SK-N-SH (cell line): ENCODE measurements around the gene ZMYM1. TPM values are rescaled to one million over a fixed set of nuclear protein-coding genes. Genes with fewer than 3 reads are reported as not detected.
A peak's percentile ranks its signal among the peaks of the same experiment; 100 is the strongest.

Experiments
- CTCF ChIA-PET: fragments of 300-600, 350-600 bp; formaldehyde crosslinking; extraction: SDS; loops from one replicate; lab custom pipeline; 2021; lab: Yijun Ruan, JAX
- POLR2A ChIA-PET: fragments of 350-600 bp; sonication (Branson Sonifier 250); formaldehyde crosslinking; extraction: SDS; loops from one replicate; lab custom pipeline; 2020; ENCODE audit warnings: antibody characterized with exemption, inconsistent platforms; lab: Yijun Ruan, JAX
- DNase-seq: peaks from one replicate; pipeline ENCODE4 v3.0.0; 2012
- H2AFZ ChIP-seq: fragments of 200-600 bp; sonication (generic); 2 replicates; pipeline ENCODE4 v1.8.1; 2016; ENCODE audit warnings: antibody characterized with exemption, mild to moderate bottlenecking, low read depth
- H3F3A ChIP-seq: fragments of 200-600 bp; sonication (generic); replicated peaks from 2 replicates; pipeline ENCODE3; 2016; ENCODE audit warnings: antibody characterized with exemption, mild to moderate bottlenecking; ENCODE audit not compliant: insufficient read depth
- H3K27ac ChIP-seq, 2 experiments: fragments of 200-500 bp in 1 of 2; fragments of 200-600 bp in 1 of 2; sonication (Bioruptor generic) in 1 of 2; sonication (generic), shearing (Covaris generic) in 1 of 2; 2 replicates each; pipeline versions ENCODE4 v1.5.1 to v1.6.1; 2014 to 2016; ENCODE audit warnings: low read depth in 2 of 2, inconsistent platforms in 1 of 2, low read length in 1 of 2, mild to moderate bottlenecking in 1 of 2, mixed read lengths in 1 of 2
- H3K27me3 ChIP-seq: fragments of 200-600 bp; sonication (generic), shearing (Covaris generic); 2 replicates; pipeline ENCODE4 v1.6.1; 2016; ENCODE audit warnings: mixed run types; ENCODE audit not compliant: insufficient read depth
- H3K36me3 ChIP-seq, 2 experiments: fragments of 200-500 bp in 1 of 2; fragments of 200-600 bp in 1 of 2; sonication (Bioruptor generic) in 1 of 2; sonication (generic) in 1 of 2; replicated peaks in 1 of 2; 2 replicates each; pipeline versions ENCODE3 to v1.5.1; 2014 to 2016; ENCODE audit warnings: low read length in 1 of 2, mild to moderate bottlenecking in 1 of 2; ENCODE audit not compliant: insufficient read depth in 2 of 2, control insufficient read depth in 1 of 2
- H3K4me1 ChIP-seq, 2 experiments: fragments of 200-500 bp in 1 of 2; fragments of 200-600 bp in 1 of 2; sonication (Bioruptor generic) in 1 of 2; sonication (generic), shearing (Covaris generic) in 1 of 2; 2 replicates each; pipeline versions ENCODE4 v1.5.1 to v1.6.1; 2014 to 2016; ENCODE audit warnings: low read depth in 1 of 2, low read length in 1 of 2, mixed run types in 1 of 2; ENCODE audit not compliant: insufficient read depth in 2 of 2, control insufficient read depth in 1 of 2
- H3K4me2 ChIP-seq: fragments of 200-600 bp; sonication (generic), shearing (Covaris generic); 2 replicates; pipeline ENCODE4 v1.6.1; 2017; ENCODE audit warnings: mixed run types
- H3K4me3 ChIP-seq, 2 experiments: fragments of 200-500 bp in 1 of 2; fragments of 200-600 bp in 1 of 2; sonication (Bioruptor generic) in 1 of 2; sonication (generic), shearing (Covaris generic) in 1 of 2; 2 replicates each; pipeline versions ENCODE4 v1.5.1 to v1.8.1; 2014 to 2016; ENCODE audit warnings: low read depth in 2 of 2, inconsistent platforms in 1 of 2, low read length in 1 of 2, mild to moderate bottlenecking in 1 of 2, mixed read lengths in 1 of 2, moderate library complexity in 1 of 2
- H3K79me2 ChIP-seq: fragments of 200-600 bp; sonication (generic); 2 replicates; pipeline ENCODE4 v1.8.1; 2017; ENCODE audit warnings: mild to moderate bottlenecking; ENCODE audit not compliant: insufficient read depth
- H3K9ac ChIP-seq: fragments of 200-600 bp; sonication (generic); 2 replicates; pipeline ENCODE4 v1.6.1; 2017; ENCODE audit warnings: mixed run types
- H3K9me2 ChIP-seq: fragments of 200-600 bp; sonication (generic); 2 replicates; pipeline ENCODE4 v1.6.1; 2017; ENCODE audit warnings: mixed run types
- H3K9me3 ChIP-seq: fragments of 200-600 bp; sonication (generic); 2 replicates; pipeline ENCODE4 v1.6.1; 2017; ENCODE audit warnings: mixed run types, mild to moderate bottlenecking, moderate library complexity
- H4K20me1 ChIP-seq: fragments of 200-600 bp; sonication (generic); 2 replicates; pipeline ENCODE4 v1.6.1; 2017; ENCODE audit warnings: mild to moderate bottlenecking, mixed run types; ENCODE audit not compliant: insufficient read depth
- FOSL2 ChIP-seq: IDR thresholded peaks from 2 replicates; pipeline ENCODE4 v1.4.0; 2012; ENCODE audit warnings: low read depth, mild to moderate bottlenecking, moderate library complexity, borderline replicate concordance
- JUND ChIP-seq: IDR thresholded peaks from 2 replicates; pipeline ENCODE4 v1.4.0; 2012
- MEF2A ChIP-seq: IDR thresholded peaks from 2 replicates; pipeline ENCODE4 v1.4.0; 2012; ENCODE audit warnings: low read depth, borderline replicate concordance
- NRF1 ChIP-seq: IDR thresholded peaks from 2 replicates; pipeline ENCODE4 v1.6.1; 2012; ENCODE audit warnings: low read depth, mild to moderate bottlenecking, low read length
- RFX5 ChIP-seq: IDR thresholded peaks from 2 replicates; pipeline ENCODE4 v1.6.1; 2012; ENCODE audit warnings: mild to moderate bottlenecking, improper control_type of control experiment, low read length
- RXRA ChIP-seq: IDR thresholded peaks from 2 replicates; pipeline ENCODE4 v1.4.0; 2012; ENCODE audit warnings: low read depth, mild to moderate bottlenecking, borderline replicate concordance
- SIN3A ChIP-seq: IDR thresholded peaks from 2 replicates; pipeline ENCODE4 v1.6.1; 2012; ENCODE audit warnings: low read depth, mild to moderate bottlenecking, low read length, moderate library complexity, borderline replicate concordance
- TCF12 ChIP-seq: IDR thresholded peaks from 2 replicates; pipeline ENCODE4 v1.4.0; 2012
- WGBS: methylation state at CpG from one replicate; pipeline ENCODE4 v1.1.6; 2017; ENCODE audit warnings: low lambda C conversion rate; 5-methylcytosine and 5-hydroxymethylcytosine counted together
- polyA plus RNA-seq, 3 experiments: library from polyadenylated mRNA; depleted of rRNA; stranded (reverse); fragments of >200 nt; gene quantifications; 2 replicates each; pipeline ENCODE4 v1.2.3, GENCODE V29; 2012
- TF ChIP-seq, protein P1 (sequence below): IDR thresholded peaks from 2 replicates; pipeline ENCODE4 v1.4.0; 2012; ENCODE audit warnings: low read depth
- TF ChIP-seq, protein P2 (sequence below): IDR thresholded peaks from 2 replicates; pipeline ENCODE4 v1.4.0; 2012; ENCODE audit warnings: low read depth, borderline replicate concordance
- TF ChIP-seq, protein P3 (sequence below): IDR thresholded peaks from 2 replicates; pipeline ENCODE4 v1.6.1; 2012; ENCODE audit warnings: mild to moderate bottlenecking, low read depth, low read length, moderate library complexity
- TF ChIP-seq, protein P4 (sequence below): fragments of 200-600 bp; sonication (generic); IDR thresholded peaks from 2 replicates; pipeline ENCODE4 v1.6.1; 2017; ENCODE audit warnings: antibody characterized with exemption, mild to moderate bottlenecking, moderate library complexity

Gene ZMYM1
- polyA plus RNA-seq, 1 of the 3 experiments (the other 2 are of a cell fraction): 4.1 TPM

DNA sequence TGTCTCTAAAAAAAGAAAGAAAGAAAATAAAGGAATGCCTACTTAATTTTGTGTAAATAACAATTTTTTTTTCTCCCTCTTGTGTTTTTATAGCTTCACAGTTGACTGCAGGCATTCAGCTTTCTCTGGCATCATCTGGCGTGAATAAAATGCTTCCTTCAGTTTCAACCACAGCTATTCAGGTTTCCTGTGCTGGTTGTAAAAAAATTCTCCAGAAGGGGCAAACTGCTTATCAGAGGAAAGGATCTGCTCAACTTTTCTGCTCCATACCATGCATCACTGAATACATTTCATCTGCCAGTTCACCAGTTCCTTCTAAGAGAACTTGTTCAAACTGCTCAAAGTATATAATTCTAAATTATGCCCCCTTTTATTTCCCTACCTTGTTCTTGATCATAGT lies 18.0 kb downstream of the ZMYM1 start (continued):
- TF ChIP-seq RFX5 (no peak), NRF1 (no peak), FOSL2 (0 out of 2 replicates have a peak, but pooled peaks have one; percentile 3), MEF2A (no peak), SIN3A (no peak), JUND (peak; percentile 46), TCF12 (peak; percentile 85)
- TF ChIP-seq, protein P1, sequence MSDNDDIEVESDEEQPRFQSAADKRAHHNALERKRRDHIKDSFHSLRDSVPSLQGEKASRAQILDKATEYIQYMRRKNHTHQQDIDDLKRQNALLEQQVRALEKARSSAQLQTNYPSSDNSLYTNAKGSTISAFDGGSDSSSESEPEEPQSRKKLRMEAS: no peak
- TF ChIP-seq, protein P2, sequence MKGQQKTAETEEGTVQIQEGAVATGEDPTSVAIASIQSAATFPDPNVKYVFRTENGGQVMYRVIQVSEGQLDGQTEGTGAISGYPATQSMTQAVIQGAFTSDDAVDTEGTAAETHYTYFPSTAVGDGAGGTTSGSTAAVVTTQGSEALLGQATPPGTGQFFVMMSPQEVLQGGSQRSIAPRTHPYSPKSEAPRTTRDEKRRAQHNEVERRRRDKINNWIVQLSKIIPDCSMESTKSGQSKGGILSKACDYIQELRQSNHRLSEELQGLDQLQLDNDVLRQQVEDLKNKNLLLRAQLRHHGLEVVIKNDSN: no peak
- TF ChIP-seq, protein P3, sequence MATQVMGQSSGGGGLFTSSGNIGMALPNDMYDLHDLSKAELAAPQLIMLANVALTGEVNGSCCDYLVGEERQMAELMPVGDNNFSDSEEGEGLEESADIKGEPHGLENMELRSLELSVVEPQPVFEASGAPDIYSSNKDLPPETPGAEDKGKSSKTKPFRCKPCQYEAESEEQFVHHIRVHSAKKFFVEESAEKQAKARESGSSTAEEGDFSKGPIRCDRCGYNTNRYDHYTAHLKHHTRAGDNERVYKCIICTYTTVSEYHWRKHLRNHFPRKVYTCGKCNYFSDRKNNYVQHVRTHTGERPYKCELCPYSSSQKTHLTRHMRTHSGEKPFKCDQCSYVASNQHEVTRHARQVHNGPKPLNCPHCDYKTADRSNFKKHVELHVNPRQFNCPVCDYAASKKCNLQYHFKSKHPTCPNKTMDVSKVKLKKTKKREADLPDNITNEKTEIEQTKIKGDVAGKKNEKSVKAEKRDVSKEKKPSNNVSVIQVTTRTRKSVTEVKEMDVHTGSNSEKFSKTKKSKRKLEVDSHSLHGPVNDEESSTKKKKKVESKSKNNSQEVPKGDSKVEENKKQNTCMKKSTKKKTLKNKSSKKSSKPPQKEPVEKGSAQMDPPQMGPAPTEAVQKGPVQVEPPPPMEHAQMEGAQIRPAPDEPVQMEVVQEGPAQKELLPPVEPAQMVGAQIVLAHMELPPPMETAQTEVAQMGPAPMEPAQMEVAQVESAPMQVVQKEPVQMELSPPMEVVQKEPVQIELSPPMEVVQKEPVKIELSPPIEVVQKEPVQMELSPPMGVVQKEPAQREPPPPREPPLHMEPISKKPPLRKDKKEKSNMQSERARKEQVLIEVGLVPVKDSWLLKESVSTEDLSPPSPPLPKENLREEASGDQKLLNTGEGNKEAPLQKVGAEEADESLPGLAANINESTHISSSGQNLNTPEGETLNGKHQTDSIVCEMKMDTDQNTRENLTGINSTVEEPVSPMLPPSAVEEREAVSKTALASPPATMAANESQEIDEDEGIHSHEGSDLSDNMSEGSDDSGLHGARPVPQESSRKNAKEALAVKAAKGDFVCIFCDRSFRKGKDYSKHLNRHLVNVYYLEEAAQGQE: no peak
- TF ChIP-seq, protein P4, sequence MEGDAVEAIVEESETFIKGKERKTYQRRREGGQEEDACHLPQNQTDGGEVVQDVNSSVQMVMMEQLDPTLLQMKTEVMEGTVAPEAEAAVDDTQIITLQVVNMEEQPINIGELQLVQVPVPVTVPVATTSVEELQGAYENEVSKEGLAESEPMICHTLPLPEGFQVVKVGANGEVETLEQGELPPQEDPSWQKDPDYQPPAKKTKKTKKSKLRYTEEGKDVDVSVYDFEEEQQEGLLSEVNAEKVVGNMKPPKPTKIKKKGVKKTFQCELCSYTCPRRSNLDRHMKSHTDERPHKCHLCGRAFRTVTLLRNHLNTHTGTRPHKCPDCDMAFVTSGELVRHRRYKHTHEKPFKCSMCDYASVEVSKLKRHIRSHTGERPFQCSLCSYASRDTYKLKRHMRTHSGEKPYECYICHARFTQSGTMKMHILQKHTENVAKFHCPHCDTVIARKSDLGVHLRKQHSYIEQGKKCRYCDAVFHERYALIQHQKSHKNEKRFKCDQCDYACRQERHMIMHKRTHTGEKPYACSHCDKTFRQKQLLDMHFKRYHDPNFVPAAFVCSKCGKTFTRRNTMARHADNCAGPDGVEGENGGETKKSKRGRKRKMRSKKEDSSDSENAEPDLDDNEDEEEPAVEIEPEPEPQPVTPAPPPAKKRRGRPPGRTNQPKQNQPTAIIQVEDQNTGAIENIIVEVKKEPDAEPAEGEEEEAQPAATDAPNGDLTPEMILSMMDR: 0 out of 2 replicates have a peak, but pooled peaks have one; percentile 7
- TF ChIP-seq, all 33 proteins: peak for 10

DNA sequence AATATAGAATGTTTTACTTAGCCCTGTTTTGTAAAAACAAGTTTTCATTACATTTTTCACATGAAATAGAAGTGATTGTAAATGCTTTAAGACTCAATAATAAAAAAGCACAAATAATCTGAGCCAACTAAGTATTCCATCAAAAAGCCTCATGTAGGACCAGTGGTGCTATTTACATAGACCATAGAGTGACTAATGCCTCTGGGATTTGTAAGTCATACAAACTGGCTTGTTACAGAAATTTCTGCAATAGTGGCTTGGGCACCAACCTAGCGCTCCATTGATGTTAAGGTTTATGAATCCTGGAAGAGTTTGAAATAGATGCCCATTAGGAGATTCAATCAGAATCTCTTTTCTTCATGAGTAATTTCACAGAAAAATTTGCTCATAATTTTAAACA lies 31.9 kb downstream of the ZMYM1 start:
- POLR2A ChIA-PET: no interaction called here
- Histone ChIP-seq H3K9me3 (no peaks in the 10 kb centered on the region), H3K9ac (no peak overlapping the region), H3K79me2 (no peaks in the 10 kb centered on the region), H3K36me3 (peaks cover 28 to 39% of the 10 kb centered on the region in 2 experiments), H4K20me1 (no peaks in the 10 kb centered on the region), H3K4me1 (no peaks in the 10 kb centered on the region), H3K4me2 (no peak overlapping the region), H3K9me2 (no peaks in the 10 kb centered on the region), H3K27ac (no peak overlapping the region), H2AFZ (no peak overlapping the region), H3F3A (peaks cover 20% of the 10 kb centered on the region), H3K27me3 (no peaks in the 10 kb centered on the region), H3K4me3 (no peak overlapping the region)
- CTCF ChIA-PET: interaction anchor here (2.2 kb wide), 1 partner anchor 95 kb away, joined by 5 read pairs; no protein-coding TSS in a partner anchor
- DNase-seq: no peak
- peak; percentile 41; the same call in 1 of the 2 replicates for TF ChIP-seq FOSL2
- peak; percentile 35; the same call in 1 of the 2 replicates for TF ChIP-seq JUND
- TF ChIP-seq RXRA: no peak
- WGBS: 78% methylated on average over 1 of the region's 1 CpG
